ENCODE results near the gene MCM3.
A peak's percentile ranks its signal among the peaks of the same experiment; 100 is the strongest.

Gene MCM3

GRCh38 chr6:52304983-52305390 lies 20.4 kb upstream of the MCM3 start:
- 0 out of 2 replicates have a peak, but pooled peaks cover 4% of the 10 kb centered on the region for H3K79me2 ChIP-seq (ENCODE audit: insufficient read depth, low read length)
- no peaks in the 10 kb centered on the region for H3K27me3 ChIP-seq (ENCODE audit: insufficient read depth, low read length, poor library complexity, severe bottlenecking)
- peaks cover 47% of the 10 kb centered on the region for H3K4me1 ChIP-seq (ENCODE audit: insufficient read depth, low read length, poor library complexity, severe bottlenecking)
- H3K9me2 ChIP-seq (replicated peaks; ENCODE audit: low read depth, low read length) = no peaks in the 10 kb centered on the region
- H3K4me2 ChIP-seq (ENCODE audit: low read depth, low read length, poor library complexity, severe bottlenecking) = peak overlapping the region; percentile 76
- H4K20me1 ChIP-seq (ENCODE audit: insufficient read depth, low read length, poor library complexity, severe bottlenecking) = no peaks in the 10 kb centered on the region
- peak overlapping the region; percentile 53; the same call in 1 of the 2 replicates for H2AFZ ChIP-seq (ENCODE audit: low read length)
- H3F3A ChIP-seq (ENCODE audit: low read depth) = peaks cover 5% of the 10 kb centered on the region; the same call in 1 of the 2 replicates
- H3K9me3 ChIP-seq (ENCODE audit: insufficient read depth, low read depth, low read length) = no peaks in the 10 kb centered on the region
- H3K36me3 ChIP-seq (ENCODE audit: insufficient read depth, low read length) = no peaks in the 10 kb centered on the region
- peak overlapping the region; percentile 44 for H3K4me3 ChIP-seq (ENCODE audit: low read length, poor library complexity, severe bottlenecking)
- H3K9ac ChIP-seq (ENCODE audit: low read depth, low read length, poor library complexity, severe bottlenecking) = peak overlapping the region; percentile 42
- TF ChIP-seq, protein P1, sequence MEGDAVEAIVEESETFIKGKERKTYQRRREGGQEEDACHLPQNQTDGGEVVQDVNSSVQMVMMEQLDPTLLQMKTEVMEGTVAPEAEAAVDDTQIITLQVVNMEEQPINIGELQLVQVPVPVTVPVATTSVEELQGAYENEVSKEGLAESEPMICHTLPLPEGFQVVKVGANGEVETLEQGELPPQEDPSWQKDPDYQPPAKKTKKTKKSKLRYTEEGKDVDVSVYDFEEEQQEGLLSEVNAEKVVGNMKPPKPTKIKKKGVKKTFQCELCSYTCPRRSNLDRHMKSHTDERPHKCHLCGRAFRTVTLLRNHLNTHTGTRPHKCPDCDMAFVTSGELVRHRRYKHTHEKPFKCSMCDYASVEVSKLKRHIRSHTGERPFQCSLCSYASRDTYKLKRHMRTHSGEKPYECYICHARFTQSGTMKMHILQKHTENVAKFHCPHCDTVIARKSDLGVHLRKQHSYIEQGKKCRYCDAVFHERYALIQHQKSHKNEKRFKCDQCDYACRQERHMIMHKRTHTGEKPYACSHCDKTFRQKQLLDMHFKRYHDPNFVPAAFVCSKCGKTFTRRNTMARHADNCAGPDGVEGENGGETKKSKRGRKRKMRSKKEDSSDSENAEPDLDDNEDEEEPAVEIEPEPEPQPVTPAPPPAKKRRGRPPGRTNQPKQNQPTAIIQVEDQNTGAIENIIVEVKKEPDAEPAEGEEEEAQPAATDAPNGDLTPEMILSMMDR (conservative IDR thresholded peaks at IDR 0.05; ENCODE audit: low read length) = no peak
- no peak for TF ChIP-seq EZH2phosphoT487 (IDR thresholded peaks at IDR 0.05; ENCODE audit: borderline replicate concordance)

DNA sequence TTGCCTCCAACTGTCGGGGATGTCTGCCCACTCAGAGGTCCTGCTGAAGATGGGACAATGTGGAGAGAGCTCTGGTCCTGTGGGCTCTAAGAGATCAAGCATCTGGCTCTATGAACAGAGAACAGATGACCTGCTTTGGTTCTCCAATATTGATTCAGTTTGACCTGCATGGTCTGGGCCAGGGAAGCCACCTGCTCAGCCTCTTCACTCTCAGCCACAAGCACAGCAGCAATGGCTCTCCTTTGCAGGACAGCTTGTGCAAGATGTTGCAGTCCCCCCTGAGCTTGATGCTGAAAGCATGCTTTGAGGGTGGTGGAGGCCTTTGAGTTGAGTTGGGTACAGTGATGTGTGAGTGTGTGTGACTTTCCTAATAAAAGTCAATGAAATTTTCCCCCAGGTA lies 18.6 kb upstream of the MCM3 start:
- H3K4me1 ChIP-seq (ENCODE audit: insufficient read depth, low read length, poor library complexity, severe bottlenecking) = peaks cover 44% of the 10 kb centered on the region
- H3F3A ChIP-seq (ENCODE audit: low read depth) = peaks cover 5% of the 10 kb centered on the region; the same call in 1 of the 2 replicates
- H3K27me3 ChIP-seq (ENCODE audit: insufficient read depth, low read length, poor library complexity, severe bottlenecking) = no peaks in the 10 kb centered on the region
- no peaks in the 10 kb centered on the region for H3K36me3 ChIP-seq (ENCODE audit: insufficient read depth, low read length)
- H2AFZ ChIP-seq (ENCODE audit: low read length) = peak overlapping the region; percentile 3; the same call in 1 of the 2 replicates
- no peaks in the 10 kb centered on the region for H3K9me3 ChIP-seq (ENCODE audit: insufficient read depth, low read depth, low read length)
- H3K9me2 ChIP-seq (replicated peaks; ENCODE audit: low read depth, low read length) = no peaks in the 10 kb centered on the region
- TF ChIP-seq EZH2phosphoT487 (IDR thresholded peaks at IDR 0.05; ENCODE audit: borderline replicate concordance) = no peak
- TF ChIP-seq, protein P1 (conservative IDR thresholded peaks at IDR 0.05; ENCODE audit: low read length) = no peak
- no peak overlapping the region for H3K9ac ChIP-seq (ENCODE audit: low read depth, low read length, poor library complexity, severe bottlenecking)
- H4K20me1 ChIP-seq (ENCODE audit: insufficient read depth, low read length, poor library complexity, severe bottlenecking) = no peaks in the 10 kb centered on the region
- no peak overlapping the region for H3K4me3 ChIP-seq (ENCODE audit: low read length, poor library complexity, severe bottlenecking)
- 0 out of 2 replicates have a peak, but pooled peaks cover 4% of the 10 kb centered on the region for H3K79me2 ChIP-seq (ENCODE audit: insufficient read depth, low read length)
- peak overlapping the region; percentile 3 for H3K4me2 ChIP-seq (ENCODE audit: low read depth, low read length, poor library complexity, severe bottlenecking)

- Histone ChIP-seq H3K27me3 (ENCODE audit: insufficient read depth, low read length, poor library complexity, severe bottlenecking) (no peaks in the 10 kb centered on the region), H3F3A (ENCODE audit: low read depth) (peaks cover 5% of the 10 kb centered on the region; the same call in 1 of the 2 replicates), H3K4me2 (ENCODE audit: low read depth, low read length, poor library complexity, severe bottlenecking) (no peak overlapping the region), H4K20me1 (ENCODE audit: insufficient read depth, low read length, poor library complexity, severe bottlenecking) (no peaks in the 10 kb centered on the region), H3K4me1 (ENCODE audit: insufficient read depth, low read length, poor library complexity, severe bottlenecking) (peaks cover 35% of the 10 kb centered on the region), H3K9ac (ENCODE audit: low read depth, low read length, poor library complexity, severe bottlenecking) (no peak overlapping the region), H3K9me3 (ENCODE audit: insufficient read depth, low read depth, low read length) (no peaks in the 10 kb centered on the region; the same call in 1 of the 2 replicates), H3K36me3 (ENCODE audit: insufficient read depth, low read length) (no peaks in the 10 kb centered on the region), H2AFZ (ENCODE audit: low read length) (no peak overlapping the region), H3K9me2 (replicated peaks; ENCODE audit: low read depth, low read length) (no peaks in the 10 kb centered on the region), H3K79me2 (ENCODE audit: insufficient read depth, low read length) (0 out of 2 replicates have a peak, but pooled peaks cover 4% of the 10 kb centered on the region), H3K4me3 (ENCODE audit: low read length, poor library complexity, severe bottlenecking) (no peak overlapping the region)
- TF ChIP-seq, protein P1 (conservative IDR thresholded peaks at IDR 0.05; ENCODE audit: low read length) = no peak
- no peak for TF ChIP-seq EZH2phosphoT487 (IDR thresholded peaks at IDR 0.05; ENCODE audit: borderline replicate concordance)
Observed at GRCh38 chr6:52301326-52301725, 16.8 kb upstream of the MCM3 start.

All from Loucy (cell line).